OCI-LY7 (cell line): ENCODE data around the gene EEF1AKMT2. TPM values are rescaled to one million over a fixed set of nuclear protein-coding genes. Genes with fewer than 3 reads are reported as not detected.

Source experiments
- BruUV-seq: library from RNA; stranded (reverse); fragments of 400-500 nt; replicated peaks from 2 replicates; lab custom pipeline; 2021; lab: Mats Ljungman, UMichigan
- CTCF ChIA-PET: fragments of 300-600 bp; sonication (Branson Sonifier 250); formaldehyde crosslinking; loops from one replicate; lab custom pipeline; 2022; ENCODE audit warnings: antibody characterized with exemption; ENCODE audit not compliant: unreplicated experiment; lab: Charles Lee
- POLR2A ChIA-PET: fragments of 300-600 bp; sonication (Branson Sonifier 250); formaldehyde crosslinking; loops from one replicate; lab custom pipeline; 2022; ENCODE audit warnings: antibody characterized with exemption; lab: Charles Lee
- DNase-seq: peaks from one replicate; pipeline ENCODE4 v3.0.0-alpha.2; 2015; ENCODE audit warnings: low spot score
- H2AFZ ChIP-seq: fragments of 200-600 bp; sonication (generic), shearing (Covaris generic); 2 replicates; pipeline ENCODE4 v1.6.1; 2014; ENCODE audit warnings: mild to moderate bottlenecking, antibody characterized with exemption, low read length, moderate library complexity
- H3K27ac ChIP-seq: fragments of 200-600 bp; sonication (generic); 2 replicates; pipeline ENCODE4 v1.5.1; 2014; ENCODE audit warnings: mixed run types, low read depth, mild to moderate bottlenecking, moderate library complexity, low read length, inconsistent platforms; ENCODE audit not compliant: poor library complexity, severe bottlenecking
- H3K36me3 ChIP-seq: fragments of 200-600 bp; sonication (generic); 2 replicates; pipeline ENCODE4 v1.6.1; 2014; ENCODE audit warnings: mild to moderate bottlenecking, antibody characterized with exemption, low read length, moderate library complexity, mixed read lengths; ENCODE audit not compliant: insufficient read depth
- H3K4me1 ChIP-seq: fragments of 200-600 bp; sonication (generic); 2 replicates; pipeline ENCODE4 v1.5.1; 2014; ENCODE audit warnings: mild to moderate bottlenecking, low read length; ENCODE audit not compliant: insufficient read depth, poor library complexity, severe bottlenecking
- H3K4me2 ChIP-seq: fragments of 200-600 bp; sonication (generic); 2 replicates; pipeline ENCODE4 v1.6.1; 2014; ENCODE audit warnings: mild to moderate bottlenecking, low read length
- H3K4me3 ChIP-seq: fragments of 200-600 bp; sonication (generic); 2 replicates; pipeline ENCODE4 v1.5.1; 2014; ENCODE audit warnings: mild to moderate bottlenecking, low read depth, low read length; ENCODE audit not compliant: poor library complexity, severe bottlenecking
- H3K79me2 ChIP-seq: fragments of 200-600 bp; sonication (generic); 2 replicates; pipeline ENCODE4 v1.6.1; 2016; ENCODE audit warnings: low read depth, mild to moderate bottlenecking, low read length, moderate library complexity, mixed read lengths; ENCODE audit not compliant: insufficient read depth
- H3K9me2 ChIP-seq: fragments of 200-600 bp; sonication (generic); 2 replicates; pipeline ENCODE4 v1.6.1; 2016; ENCODE audit warnings: mild to moderate bottlenecking, low read length, mixed read lengths; ENCODE audit not compliant: insufficient read depth
- H3K9me3 ChIP-seq: fragments of 200-600 bp; sonication (generic); 2 replicates; pipeline ENCODE4 v1.6.1; 2014; ENCODE audit warnings: mild to moderate bottlenecking, mixed run types, low read length, mixed read lengths
- H4K20me1 ChIP-seq: fragments of 200-600 bp; sonication (generic); 2 replicates; pipeline ENCODE4 v1.6.1; 2014; ENCODE audit warnings: mild to moderate bottlenecking, antibody characterized with exemption, low read length, moderate library complexity, mixed read lengths; ENCODE audit not compliant: insufficient read depth
- CTCF ChIP-seq: fragments of 200-600 bp; sonication (generic); conservative IDR thresholded peaks from 2 replicates; pipeline ENCODE4 v1.5.1; 2014; ENCODE audit warnings: mild to moderate bottlenecking, antibody characterized with exemption, low read length, moderate library complexity, mixed read lengths
- EZH2phosphoT487 ChIP-seq: fragments of 200-600 bp; sonication (generic); IDR thresholded peaks from 2 replicates; pipeline ENCODE4 v1.6.1; 2018; ENCODE audit warnings: low read depth, borderline replicate concordance, mild to moderate bottlenecking, mixed run types, antibody characterized with exemption, low read length, moderate library complexity, mixed read lengths
- intact Hi-C: fragments of 100-400 bp; cut with micrococcal nuclease; formaldehyde crosslinking; loops from one replicate; pipeline ENCODE4 v1.10.0; 2022; ENCODE audit not compliant: unreplicated experiment
- total RNA-seq, 2 experiments: library from RNA; depleted of rRNA in 1 of 2; stranded (reverse); fragments of >200 nt in 1 of 2; shearing (Covaris generic) in 1 of 2; gene quantifications; 2 replicates each; pipeline ENCODE4 v1.2.3, GENCODE V29; 2014 to 2022

The EEF1AKMT2 gene
- total RNA-seq, 2 experiments from 2014 or later = 32.4 to 37.7 TPM

- H3K36me3 ChIP-seq = peaks cover 23% of the 10 kb centered on the region; the same call in 1 of the 2 replicates
- DNase-seq = peak; percentile 75
- no peaks in the 10 kb centered on the region for H3K9me2 ChIP-seq
- intact Hi-C loops = no loop called here
- no peak for TF ChIP-seq EZH2phosphoT487
- TF ChIP-seq CTCF = peak; percentile 80
- ChIA-PET CTCF (interaction anchor here (1.1 to 5.1 kb wide), 2 partner anchors 197 to 210 kb away, joined by 5 to 22 read pairs; no protein-coding TSS in a partner anchor), POLR2A (interaction anchor here (1.2 to 2.8 kb wide), 10 partner anchors 10 to 210 kb away, joined by 3 to 20 read pairs (median 4); no protein-coding TSS in a partner anchor)
- no peaks in the 10 kb centered on the region for H3K9me3 ChIP-seq
- H3K4me3 ChIP-seq = no peak overlapping the region
- H4K20me1 ChIP-seq = no peaks in the 10 kb centered on the region; the same call in 1 of the 2 replicates
- BruUV-seq = no TSS peak
- H3K27ac ChIP-seq = peak overlapping the region; percentile 49
- H3K79me2 ChIP-seq = peaks cover 35% of the 10 kb centered on the region
- H3K4me2 ChIP-seq = peak overlapping the region; percentile 80
- peaks cover 31% of the 10 kb centered on the region for H3K4me1 ChIP-seq
- no peak overlapping the region for H2AFZ ChIP-seq
These were observed 46.0 kb downstream of the EEF1AKMT2 start for GRCh38 chr10:124745673-124746072.

DNA sequence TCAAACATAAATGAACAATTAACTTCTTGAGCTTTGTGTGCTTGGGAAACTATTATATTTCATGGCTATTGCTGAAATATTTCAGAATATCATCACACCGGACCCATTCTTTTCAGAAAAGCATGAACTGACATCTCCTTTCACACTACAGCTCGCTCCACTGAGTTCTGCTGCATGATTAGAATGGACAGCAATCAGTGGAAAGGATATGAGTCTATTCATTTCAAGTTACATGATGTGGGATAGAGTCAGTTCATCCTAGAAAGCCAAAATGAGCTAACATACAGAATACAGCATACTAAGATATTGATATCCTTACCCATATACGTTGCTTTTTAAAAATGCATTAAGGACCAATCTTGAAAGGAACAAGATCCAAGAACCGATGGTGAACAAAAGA is 46.4 kb downstream of the EEF1AKMT2 start:
- no peak overlapping the region; the same call in 1 of the 2 replicates for H2AFZ ChIP-seq
- intact Hi-C loops = no loop called here
- POLR2A ChIA-PET = interaction anchor here (0.7 to 2.8 kb wide), 11 partner anchors 10 to 227 kb away, joined by 3 to 20 read pairs (median 4); no protein-coding TSS in a partner anchor
- no TSS peak for BruUV-seq
- H4K20me1 ChIP-seq = no peaks in the 10 kb centered on the region; the same call in 1 of the 2 replicates
- H3K4me1 ChIP-seq = peaks cover 35% of the 10 kb centered on the region
- H3K27ac ChIP-seq = peak overlapping the region; percentile 49
- H3K4me3 ChIP-seq = peak overlapping the region; percentile 62
- peaks cover 40% of the 10 kb centered on the region for H3K79me2 ChIP-seq
- TF ChIP-seq EZH2phosphoT487 (no peak), CTCF (no peak)
- no peaks in the 10 kb centered on the region for H3K9me2 ChIP-seq
- H3K36me3 ChIP-seq = peaks cover 19% of the 10 kb centered on the region; the same call in 1 of the 2 replicates
- no peaks in the 10 kb centered on the region for H3K9me3 ChIP-seq
- peak overlapping the region; percentile 80 for H3K4me2 ChIP-seq
- no peak for DNase-seq
- CTCF ChIA-PET = interaction anchor here (1.1 to 5.1 kb wide), 2 partner anchors 197 to 210 kb away, joined by 5 to 22 read pairs; no protein-coding TSS in a partner anchor
